Common myeloid progenitor, CD34-positive (primary cell): ENCODE measurements around the gene ZNF423.

Source experiments
- CTCF ChIA-PET: fragments of 350-600 bp; sonication (Branson Sonifier 250); formaldehyde crosslinking; loops from one replicate; lab custom pipeline; 2021; ENCODE audit warnings: antibody characterized with exemption; lab: Charles Lee
- POLR2A ChIA-PET: fragments of 350-600 bp; sonication (Branson Sonifier 250); formaldehyde crosslinking; loops from one replicate; lab custom pipeline; 2021; ENCODE audit warnings: antibody characterized with exemption; lab: Charles Lee
- DNase-seq, 3 donors: peaks; one replicate each; pipeline versions ENCODE4 v3.0.0 to v3.0.0-alpha.2; 2013
- H3K27ac ChIP-seq, 2 experiments: 1 replicate in 1 of 2; 2 replicates in 1 of 2; pipeline ENCODE4 v1.7.0; 2013; ENCODE audit warnings: inconsistent platforms in 2 of 2, low read length in 2 of 2, mild to moderate bottlenecking in 2 of 2, low read depth in 1 of 2, moderate library complexity in 1 of 2; ENCODE audit not compliant: severe bottlenecking in 2 of 2, insufficient read depth in 1 of 2, poor library complexity in 1 of 2
- H3K27me3 ChIP-seq, 5 experiments: replicated peaks in 2 of 5; 1 replicate in 3 of 5; 2 replicates in 2 of 5; pipeline versions ENCODE4 v1.6.1 to v1.7.0; 2013; ENCODE audit warnings: low read length in 4 of 5, mild to moderate bottlenecking in 2 of 5, moderate library complexity in 2 of 5, inconsistent platforms in 1 of 5; ENCODE audit not compliant: insufficient read depth in 5 of 5, control insufficient read depth in 4 of 5
- H3K36me3 ChIP-seq, 4 experiments: 1 replicate in 2 of 4; 2 replicates in 2 of 4; pipeline versions ENCODE4 v1.6.1 to v1.7.0; 2013; ENCODE audit warnings: low read length in 3 of 4, control low read depth in 1 of 4, mild to moderate bottlenecking in 1 of 4; ENCODE audit not compliant: control insufficient read depth in 4 of 4, insufficient read depth in 4 of 4
- H3K4me1 ChIP-seq, 4 experiments: 1 replicate in 3 of 4; 2 replicates in 1 of 4; pipeline versions ENCODE4 v1.6.1 to v1.7.1; 2013; ENCODE audit warnings: low read length in 3 of 4, mild to moderate bottlenecking in 3 of 4, control low read depth in 1 of 4, inconsistent platforms in 1 of 4, moderate library complexity in 1 of 4; ENCODE audit not compliant: control insufficient read depth in 4 of 4, insufficient read depth in 4 of 4; ENCODE audit errors: control extremely low read depth in 1 of 4
- H3K4me3 ChIP-seq, 7 experiments: 1 replicate in 4 of 7; 2 replicates in 3 of 7; pipeline versions ENCODE4 v1.5.1 to v1.7.0; 2013; ENCODE audit warnings: mild to moderate bottlenecking in 7 of 7, low read length in 6 of 7, moderate library complexity in 6 of 7, inconsistent platforms in 2 of 7, low read depth in 2 of 7, control low read depth in 1 of 7; ENCODE audit not compliant: insufficient read depth in 4 of 7, control insufficient read depth in 1 of 7; ENCODE audit errors: extremely low read depth in 1 of 7
- H3K9me3 ChIP-seq, 5 experiments: 1 replicate in 4 of 5; 2 replicates in 1 of 5; pipeline versions ENCODE4 v1.6.1 to v1.7.1; 2013; ENCODE audit warnings: low read length in 4 of 5, mild to moderate bottlenecking in 2 of 5, inconsistent platforms in 1 of 5, low read depth in 1 of 5, moderate library complexity in 1 of 5; ENCODE audit not compliant: control insufficient read depth in 4 of 5, insufficient read depth in 2 of 5; ENCODE audit errors: control extremely low read depth in 1 of 5
- WGBS: methylation state at CpG from one replicate; pipeline ENCODE4 v1.1.5; 2013; ENCODE audit not compliant: insufficient coverage; 5-methylcytosine and 5-hydroxymethylcytosine counted together

Gene ZNF423

GRCh38 chr16:49516382-49517036 lies 339.4 kb downstream of the ZNF423 start:
- no peaks in the 10 kb centered on the region for H3K36me3 ChIP-seq
- no peak for DNase-seq
- ChIA-PET POLR2A (no interaction called here), CTCF (interaction anchor here (0.9 to 3.4 kb wide), 4 partner anchors 8 to 50 kb away, joined by 3 to 13 read pairs (median 4); no protein-coding TSS in a partner anchor)
- H3K27me3 ChIP-seq = no peaks in the 10 kb centered on the region
- no peaks in the 10 kb centered on the region for H3K9me3 ChIP-seq
- H3K4me1 ChIP-seq = peaks cover 0 to 5% (median 2%) of the 10 kb centered on the region in 4 experiments
- no peak overlapping the region for H3K4me3 ChIP-seq
- 100% methylated on average over 7 of the region's 8 CpGs for WGBS
- no peak overlapping the region for H3K27ac ChIP-seq

DNA sequence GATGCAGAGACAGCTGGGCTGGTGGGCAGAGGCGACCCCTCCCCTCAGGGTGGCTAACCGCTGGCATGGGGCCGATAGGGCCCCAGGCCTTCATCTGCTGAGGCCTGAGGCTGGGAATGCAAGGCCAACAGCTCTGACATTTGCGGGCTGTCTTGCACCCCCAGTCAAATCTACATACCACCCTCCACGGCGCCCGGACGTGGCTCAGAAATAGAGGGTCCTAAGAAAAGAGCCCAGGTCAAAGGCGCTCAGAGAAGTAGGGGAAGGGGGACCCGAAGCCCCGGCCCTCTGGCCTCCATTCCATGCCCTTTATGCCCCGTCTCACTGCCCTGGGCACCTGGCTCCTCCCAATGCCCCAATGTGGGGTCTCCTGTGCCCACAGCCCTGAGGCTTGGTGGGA lies 340.1 kb downstream of the ZNF423 start:
- POLR2A ChIA-PET = no interaction called here
- H3K36me3 ChIP-seq = no peaks in the 10 kb centered on the region
- WGBS = 98% methylated on average over 10 of the region's 12 CpGs
- H3K4me3 ChIP-seq = no peak overlapping the region
- no peaks in the 10 kb centered on the region for H3K9me3 ChIP-seq
- H3K27me3 ChIP-seq = no peaks in the 10 kb centered on the region
- no peak overlapping the region for H3K27ac ChIP-seq
- CTCF ChIA-PET = interaction anchor here (0.8 to 3.4 kb wide), 5 partner anchors 9 to 239 kb away, joined by 3 to 15 read pairs (median 8); no protein-coding TSS in a partner anchor
- no peak for DNase-seq
- H3K4me1 ChIP-seq = peaks cover 0 to 12% (median 2%) of the 10 kb centered on the region in 4 experiments

DNA sequence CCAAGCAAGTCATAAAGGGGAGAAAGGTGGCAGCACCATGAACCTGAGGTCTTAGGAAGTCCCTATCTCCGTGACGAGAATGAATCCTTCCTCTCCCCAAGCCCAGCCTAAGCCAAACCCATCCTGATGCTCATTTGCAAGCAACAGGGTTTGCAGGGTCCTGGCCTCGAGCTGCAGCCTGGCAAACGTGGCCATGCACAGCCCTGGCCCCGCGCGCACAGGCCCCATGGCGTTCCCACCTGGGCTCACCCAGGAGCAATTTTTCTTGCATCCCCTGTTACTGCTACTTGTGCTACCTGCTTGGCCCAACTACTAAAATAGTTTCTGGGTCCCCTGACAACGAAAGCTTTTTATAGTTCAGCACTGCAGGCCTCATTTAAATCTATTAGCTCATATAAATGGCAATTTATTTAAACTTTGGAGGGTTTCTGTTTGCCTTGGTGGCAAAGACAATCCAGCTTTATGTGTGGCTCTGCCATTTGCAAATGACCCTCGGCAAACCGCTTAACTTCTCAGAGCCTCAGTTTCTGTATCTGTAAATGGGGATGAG lies 340.8 kb downstream of the ZNF423 start:
- Histone ChIP-seq H3K27me3 (no peaks in the 10 kb centered on the region), H3K4me1 (peaks cover 0 to 13% (median 2%) of the 10 kb centered on the region in 4 experiments), H3K27ac (no peak overlapping the region), H3K4me3 (no peak overlapping the region), H3K9me3 (no peaks in the 10 kb centered on the region), H3K36me3 (no peaks in the 10 kb centered on the region)
- CTCF ChIA-PET = interaction anchor here (0.8 to 3.4 kb wide), 7 partner anchors 9 to 239 kb away, joined by 3 to 15 read pairs (median 5); no protein-coding TSS in a partner anchor
- WGBS = 95% methylated on average over 10 of the region's 11 CpGs
- POLR2A ChIA-PET = no interaction called here
- no peak for DNase-seq

GRCh38 chr16:49514073-49514980 lies 341.6 kb downstream of the ZNF423 start:
- H3K27me3 ChIP-seq = no peaks in the 10 kb centered on the region
- H3K4me3 ChIP-seq = no peak overlapping the region
- peaks cover 0 to 13% (median 2%) of the 10 kb centered on the region in 4 experiments for H3K4me1 ChIP-seq
- DNase-seq = no peak
- H3K36me3 ChIP-seq = no peaks in the 10 kb centered on the region
- 94% methylated on average over 18 of the region's 24 CpGs for WGBS
- no peak overlapping the region for H3K27ac ChIP-seq
- ChIA-PET CTCF (interaction anchor here (0.9 to 3.4 kb wide), 9 partner anchors 10 to 78 kb away, joined by 3 to 15 read pairs (median 8); no protein-coding TSS in a partner anchor), POLR2A (no interaction called here)
- no peaks in the 10 kb centered on the region for H3K9me3 ChIP-seq

- Histone ChIP-seq H3K9me3 (no peaks in the 10 kb centered on the region), H3K36me3 (no peaks in the 10 kb centered on the region), H3K4me1 (peaks cover 0 to 13% (median 2%) of the 10 kb centered on the region in 4 experiments), H3K27ac (no peak overlapping the region), H3K4me3 (no peak overlapping the region), H3K27me3 (no peaks in the 10 kb centered on the region)
- WGBS = 76% methylated on average over 4 of the region's 7 CpGs
- DNase-seq = peak; percentile 50 to 69 (median 67)
- CTCF ChIA-PET = interaction anchor here (1.4 to 2.8 kb wide), 5 partner anchors 9 to 42 kb away, joined by 3 to 15 read pairs (median 9); no protein-coding TSS in a partner anchor
- POLR2A ChIA-PET = no interaction called here
Measured at GRCh38 chr16:49513040-49513439, 342.9 kb downstream of the ZNF423 start.

GRCh38 chr16:49510654-49511305 lies 345.1 kb downstream of the ZNF423 start:
- WGBS = 89% methylated on average over 24 of the region's 25 CpGs
- Histone ChIP-seq H3K4me1 (peaks cover 0 to 13% (median 2%) of the 10 kb centered on the region in 4 experiments), H3K27ac (no peak overlapping the region), H3K9me3 (peaks cover 0 to 2% (median 0%) of the 10 kb centered on the region in 5 experiments), H3K36me3 (no peaks in the 10 kb centered on the region), H3K27me3 (no peaks in the 10 kb centered on the region), H3K4me3 (no peak overlapping the region)
- ChIA-PET POLR2A (no interaction called here), CTCF (interaction anchor here (0.7 to 2.3 kb wide), 6 partner anchors 10 to 61 kb away, joined by 3 to 12 read pairs (median 3); no protein-coding TSS in a partner anchor)
- no peak for DNase-seq
